HG03439 (cell line): ENCODE data around the gene RENBP.

Source experiments
- ATAC-seq: cut with Tn5 transposase; IDR thresholded peaks from one replicate; pipeline ENCODE4 v1.9.1; 2021; ENCODE audit warnings: mild to moderate bottlenecking, moderate library complexity; ENCODE audit not compliant: unreplicated experiment

The RENBP gene

GRCh38 chrX:153954558-153955227, 10.2 kb upstream of the RENBP start:
- ATAC-seq = no peak

GRCh38 chrX:153953892-153954557, 9.6 kb upstream of the RENBP start:
- no peak for ATAC-seq

- no peak for ATAC-seq
These were observed 8.9 kb upstream of the RENBP start for GRCh38 chrX:153953342-153953830.

- ATAC-seq = no peak
These were observed 8.1 kb upstream of the RENBP start for GRCh38 chrX:153952373-153953026.

GRCh38 chrX:153951683-153952372, 7.4 kb upstream of the RENBP start:
- ATAC-seq = no peak

- no peak for ATAC-seq
These were observed 5.7 kb upstream of the RENBP start for GRCh38 chrX:153950127-153950526.

- no peak for ATAC-seq
These were observed 4.7 kb upstream of the RENBP start for GRCh38 chrX:153948847-153949805.

GRCh38 chrX:153948002-153948466, 3.6 kb upstream of the RENBP start:
- no peak for ATAC-seq

- ATAC-seq = peak; percentile 55
These were observed 2.7 kb upstream of the RENBP start for GRCh38 chrX:153947009-153947769.

GRCh38 chrX:153945956-153946943, 1.8 kb upstream of the RENBP start:
- no peak for ATAC-seq

- ATAC-seq = no peak
These were observed 332 bp upstream of the RENBP start for GRCh38 chrX:153944800-153945150.

- ATAC-seq = no peak
These were observed 2.8 kb downstream of the RENBP start for GRCh38 chrX:153941336-153942252.

- ATAC-seq = no peak
These were observed 4.9 kb downstream of the RENBP start for GRCh38 chrX:153939573-153939972.

- ATAC-seq = no peak
These were observed 6.1 kb downstream of the RENBP start for GRCh38 chrX:153938226-153938786.

- no peak for ATAC-seq
These were observed 7.4 kb downstream of the RENBP start for GRCh38 chrX:153937056-153937455.

- ATAC-seq = no peak
These were observed 9.1 kb downstream of the RENBP start for GRCh38 chrX:153935326-153935851.
